Kidney (tissue), 14 donors: ENCODE measurements around the gene TNFRSF8. TPM values are rescaled to one million over a fixed set of nuclear protein-coding genes. Genes with fewer than 3 reads are reported as not detected.

Experiments used
- DNase-seq, 5 donors: peaks; one replicate each; pipeline ENCODE4 v3.0.0-alpha.2; 2013 to 2020
- FAIRE-seq: peaks from 2 replicates; lab custom pipeline; 2012; peaks lifted over from hg19 to GRCh38; lab: Jason Lieb, UNC
- H3K27ac ChIP-seq, 2 donors: one replicate each; pipeline ENCODE4 v1.7.0; 2013; ENCODE audit warnings: low read depth in 2 of 2, low read length in 2 of 2, inconsistent platforms in 1 of 2
- H3K27me3 ChIP-seq: one replicate; pipeline ENCODE4 v1.7.1; 2013; ENCODE audit warnings: low read length, inconsistent platforms; ENCODE audit not compliant: control insufficient read depth, insufficient read depth
- H3K36me3 ChIP-seq, 3 donors: one replicate each; pipeline versions ENCODE4 v1.7.0 to v1.7.1; 2013; ENCODE audit warnings: low read length in 3 of 3, control low read depth in 1 of 3, inconsistent platforms in 1 of 3; ENCODE audit not compliant: insufficient read depth in 3 of 3, control insufficient read depth in 2 of 3
- H3K4me1 ChIP-seq, 3 donors: one replicate each; pipeline versions ENCODE4 v1.7.0 to v1.7.1; 2013; ENCODE audit warnings: low read length in 3 of 3, inconsistent platforms in 1 of 3, low read depth in 1 of 3; ENCODE audit not compliant: control insufficient read depth in 2 of 3, insufficient read depth in 2 of 3
- H3K4me3 ChIP-seq, 3 donors: one replicate each; pipeline versions ENCODE4 v1.7.0 to v1.8.1; 2013; ENCODE audit warnings: low read length in 3 of 3, control low read depth in 1 of 3, inconsistent platforms in 1 of 3
- H3K9ac ChIP-seq, 3 donors: one replicate each; pipeline versions ENCODE4 v1.7.0 to v1.7.1; 2013; ENCODE audit warnings: low read length in 3 of 3, control low read depth in 1 of 3, inconsistent platforms in 1 of 3
- H3K9me3 ChIP-seq, 3 donors: one replicate each; pipeline versions ENCODE4 v1.7.0 to v1.7.1; 2013; ENCODE audit warnings: low read length in 3 of 3, control low read depth in 1 of 3, inconsistent platforms in 1 of 3; ENCODE audit not compliant: control insufficient read depth in 2 of 3, insufficient read depth in 1 of 3
- intact Hi-C: fragments of 100-400 bp; cut with DNase I; formaldehyde crosslinking; loops from one replicate; pipeline ENCODE4 v1.11.1; 2022
- polyA plus RNA-seq: library from polyadenylated mRNA; stranded (reverse); fragments of 350-450 nt; fragmentation: Illumina TruSeq; extraction: RNeasy Lipid Tissue Mini Kit (QIAGEN cat#74804); gene quantifications from one replicate; pipeline ENCODE4 v1.2.3, GENCODE V29; 2014; ENCODE audit warnings: low read depth, low replicate concordance; ENCODE audit not compliant: insufficient read depth
- total RNA-seq: library from RNA; stranded (reverse); fragmentation: NEBNext Ultra II Directional; extraction: Animal tissue kit (Norgen Biotek cat#: 25700); gene quantifications from one replicate; pipeline ENCODE4 v1.2.1, GENCODE V29; 2021
- TF ChIP-seq, protein P1 (sequence below): IDR thresholded peaks from 3 replicates; pipeline ENCODE4 v1.5.1; 2012; ENCODE audit warnings: mild to moderate bottlenecking, moderate library complexity, borderline replicate concordance; ENCODE audit not compliant: insufficient read depth; ENCODE audit errors: extremely low read depth
- donor health status: control.
- donor health status: control.
- donor health status: control.
- donor health status: control.
- donor health status: control.
- donor health status: DM: yes; HTN: yes; CAD: no.
- donor health status: Normal renal cell carcinoma (clear cell type).

TNFRSF8 gene
- total and polyA plus RNA-seq, 2 donors from 2014 or later, result 0.94 to 0.97 TPM

DNA sequence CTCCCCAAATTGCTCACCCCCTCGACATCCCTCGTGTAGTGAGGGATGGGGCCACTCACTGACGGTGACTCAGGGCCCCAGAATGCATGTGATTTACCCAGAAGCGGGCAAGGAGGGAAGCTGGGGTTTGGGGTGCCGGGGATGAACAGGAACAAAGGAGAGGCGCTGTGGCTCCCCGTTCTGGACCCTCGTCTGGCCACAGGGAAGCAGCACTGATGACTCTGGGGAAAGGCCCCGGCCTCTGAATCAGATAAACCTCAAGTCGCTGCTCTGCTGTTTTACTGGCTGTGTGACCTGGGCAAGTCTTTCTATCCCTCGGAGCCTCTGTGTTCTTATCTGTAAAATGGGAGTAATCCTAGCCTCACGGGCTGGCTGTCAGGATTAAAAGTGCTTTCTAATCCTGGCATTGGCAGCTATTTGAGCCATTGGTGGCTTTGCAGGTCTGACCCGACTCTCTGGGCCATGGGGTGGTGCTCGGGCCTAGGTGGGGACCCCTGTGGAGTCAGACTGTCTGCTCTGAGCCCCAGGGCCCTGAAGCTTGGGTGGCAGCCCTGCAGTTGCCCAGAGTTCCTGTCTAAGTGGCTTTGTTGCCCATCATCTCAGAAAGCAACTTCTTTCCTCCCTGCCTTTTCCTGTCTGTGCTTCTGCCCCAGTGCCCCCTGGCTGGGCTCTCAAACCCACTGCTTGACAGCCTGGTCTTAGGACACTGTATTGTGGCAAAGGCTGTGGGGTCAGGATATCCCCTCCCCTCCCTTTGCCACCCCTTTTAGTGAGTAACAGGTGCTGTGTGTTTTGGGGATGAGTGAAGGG is 109.1 kb downstream of the TNFRSF8 start:
- Histone ChIP-seq H3K36me3 (no peaks in the 10 kb centered on the region), H3K27me3 (no peaks in the 10 kb centered on the region), H3K9ac (no peak overlapping the region), H3K9me3 (no peaks in the 10 kb centered on the region), H3K4me3 (no peak overlapping the region), H3K4me1 (peaks cover 0 to 28% (median 0%) of the 10 kb centered on the region in 3 donors), H3K27ac (peak overlapping the region in 1 of 2 donors; percentile 76)
- TF ChIP-seq, protein P1, sequence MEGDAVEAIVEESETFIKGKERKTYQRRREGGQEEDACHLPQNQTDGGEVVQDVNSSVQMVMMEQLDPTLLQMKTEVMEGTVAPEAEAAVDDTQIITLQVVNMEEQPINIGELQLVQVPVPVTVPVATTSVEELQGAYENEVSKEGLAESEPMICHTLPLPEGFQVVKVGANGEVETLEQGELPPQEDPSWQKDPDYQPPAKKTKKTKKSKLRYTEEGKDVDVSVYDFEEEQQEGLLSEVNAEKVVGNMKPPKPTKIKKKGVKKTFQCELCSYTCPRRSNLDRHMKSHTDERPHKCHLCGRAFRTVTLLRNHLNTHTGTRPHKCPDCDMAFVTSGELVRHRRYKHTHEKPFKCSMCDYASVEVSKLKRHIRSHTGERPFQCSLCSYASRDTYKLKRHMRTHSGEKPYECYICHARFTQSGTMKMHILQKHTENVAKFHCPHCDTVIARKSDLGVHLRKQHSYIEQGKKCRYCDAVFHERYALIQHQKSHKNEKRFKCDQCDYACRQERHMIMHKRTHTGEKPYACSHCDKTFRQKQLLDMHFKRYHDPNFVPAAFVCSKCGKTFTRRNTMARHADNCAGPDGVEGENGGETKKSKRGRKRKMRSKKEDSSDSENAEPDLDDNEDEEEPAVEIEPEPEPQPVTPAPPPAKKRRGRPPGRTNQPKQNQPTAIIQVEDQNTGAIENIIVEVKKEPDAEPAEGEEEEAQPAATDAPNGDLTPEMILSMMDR, result no peak
- intact Hi-C loops, result no loop called here
- no peak for FAIRE-seq
- DNase-seq, result no peak

DNA sequence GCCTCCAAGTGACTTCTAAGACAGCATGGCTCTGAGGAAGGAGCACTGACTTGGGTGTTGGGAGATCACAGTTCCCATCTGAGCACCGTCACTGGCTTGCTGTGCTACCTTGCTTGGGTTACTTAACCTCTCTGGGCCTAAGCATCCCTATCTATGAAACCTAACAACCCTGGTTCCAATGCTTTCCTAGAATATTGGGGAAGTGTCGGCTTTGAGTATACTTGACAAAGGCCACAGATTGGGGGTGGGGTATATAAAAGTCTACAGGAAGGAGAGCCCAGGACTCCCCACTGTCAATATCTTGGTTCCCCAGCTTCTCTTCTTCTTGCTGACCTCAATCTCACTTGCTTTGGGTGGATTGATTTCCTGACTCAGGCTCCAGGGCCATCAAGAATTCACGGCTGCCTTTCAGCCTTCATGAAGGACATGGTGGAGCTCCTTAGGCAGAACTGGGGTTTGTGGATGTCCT is 110.0 kb downstream of the TNFRSF8 start:
- no peak overlapping the region for H3K4me3 ChIP-seq
- DNase-seq (no peak), FAIRE-seq (no peak)
- no peaks in the 10 kb centered on the region for H3K9me3 ChIP-seq
- intact Hi-C loops, result no loop called here
- H3K4me1 ChIP-seq, result peaks cover 0 to 29% (median 0%) of the 10 kb centered on the region in 3 donors
- no peaks in the 10 kb centered on the region for H3K36me3 ChIP-seq
- H3K27me3 ChIP-seq, result no peaks in the 10 kb centered on the region
- TF ChIP-seq, protein P1, result no peak
- peak overlapping the region; percentile 28 to 76 for H3K27ac ChIP-seq
- H3K9ac ChIP-seq, result peak overlapping the region in 1 of 3 donors; percentile 17

DNA sequence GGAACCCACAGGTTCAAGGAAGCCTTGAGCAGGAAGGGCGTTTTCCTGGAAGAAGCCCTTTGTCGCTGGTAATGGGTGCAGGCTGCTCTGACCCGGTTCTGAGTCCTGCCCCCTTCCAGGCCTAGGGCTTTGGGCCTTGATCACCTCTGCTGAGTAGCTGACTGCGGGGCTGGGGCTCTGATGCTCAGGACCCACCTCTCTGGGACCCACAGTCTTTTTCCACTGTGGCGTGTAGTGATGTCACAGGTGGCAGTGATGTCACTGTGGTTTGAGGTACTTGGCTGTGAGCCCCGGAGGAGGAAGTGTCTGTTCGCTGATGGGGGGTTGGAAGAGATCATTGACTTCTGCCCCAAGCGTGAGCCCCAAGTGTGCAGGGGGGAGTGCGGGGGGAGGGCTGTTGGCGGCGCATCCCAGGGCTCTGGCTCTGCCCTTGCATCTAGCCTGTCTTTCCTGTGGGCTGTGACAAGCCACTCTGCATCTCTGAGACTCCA is 110.6 kb downstream of the TNFRSF8 start:
- TF ChIP-seq, protein P1, result no peak
- Histone ChIP-seq H3K4me1 (peaks cover 0 to 34% (median 0%) of the 10 kb centered on the region in 3 donors), H3K27ac (peak overlapping the region; percentile 28 to 76), H3K36me3 (no peaks in the 10 kb centered on the region), H3K4me3 (no peak overlapping the region), H3K27me3 (no peaks in the 10 kb centered on the region), H3K9me3 (no peaks in the 10 kb centered on the region), H3K9ac (no peak overlapping the region)
- DNase-seq (no peak), FAIRE-seq (no peak)
- intact Hi-C loops, result no loop called here
